HCT116 (cell line): Measurements from ENCODE around the gene IL20RB. TPM values are rescaled to one million over a fixed set of nuclear protein-coding genes. Genes with fewer than 3 reads are reported as not detected.

Source experiments
- ATAC-seq: fragments of 200-7000 bp; cut with Tn5 transposase; 2 replicates; pipeline ENCODE4 v1.9.1; 2020; ENCODE audit warnings: mild to moderate bottlenecking, moderate library complexity
- BruUV-seq: library from RNA; stranded (reverse); fragments of 400-500 nt; replicated peaks from 2 replicates; lab custom pipeline; 2021; lab: Mats Ljungman, UMichigan
- CTCF ChIA-PET: fragments of 300-600 bp; sonication (Branson Sonifier 250); formaldehyde crosslinking; loops from one replicate; lab custom pipeline; 2021; ENCODE audit warnings: antibody characterized with exemption; lab: Charles Lee
- POLR2A ChIA-PET: fragments of 300-600, 350-600 bp; sonication (Branson Sonifier 250); formaldehyde crosslinking; loops from one replicate; lab custom pipeline; 2021; ENCODE audit warnings: antibody characterized with exemption; lab: Charles Lee
- RAD21 ChIA-PET, 2 experiments: fragments of 300-600 bp; sonication (Branson Sonifier 250); formaldehyde crosslinking; loops; one replicate each; lab custom pipeline; 2023; ENCODE audit warnings: low total read pairs in 2 of 2; ENCODE audit not compliant: uncharacterized antibody in 2 of 2, unreplicated experiment in 2 of 2, low non-redundant PET in 1 of 2; lab: Charles Lee
- DNase-seq: peaks from one replicate; pipeline ENCODE4 v3.0.0-alpha.2; 2010; ENCODE audit warnings: low read depth, low spot score
- H2AFZ ChIP-seq: fragments of 200-600 bp; shearing (Covaris generic), sonication (generic); 2 replicates; pipeline ENCODE4 v1.6.1; 2017; ENCODE audit warnings: low read depth, mixed run types, mixed read lengths, antibody characterized with exemption, low read length; ENCODE audit not compliant: poor library complexity, severe bottlenecking
- H3K27ac ChIP-seq: 2 replicates; pipeline ENCODE4 v1.5.1; 2012; ENCODE audit warnings: low read depth, low read length
- H3K27me3 ChIP-seq: fragments of 200-600 bp; sonication (generic); 2 replicates; pipeline ENCODE4 v1.6.1; 2016; ENCODE audit warnings: mixed run types, low read length, mixed read lengths; ENCODE audit not compliant: insufficient read depth
- H3K36me3 ChIP-seq, 2 experiments: fragments of 200-500 bp in 1 of 2; fragments of 200-600 bp in 1 of 2; sonication (Bioruptor generic) in 1 of 2; sonication (generic) in 1 of 2; 2 replicates each; pipeline versions ENCODE4 v1.5.1 to v1.6.1; 2014 to 2016; ENCODE audit warnings: low read length in 2 of 2, inconsistent platforms in 1 of 2, mixed read lengths in 1 of 2, mixed run types in 1 of 2; ENCODE audit not compliant: insufficient read depth in 2 of 2, control insufficient read depth in 1 of 2
- H3K4me1 ChIP-seq, 2 experiments: fragments of 200-600 bp in 1 of 2; sonication (generic) in 1 of 2; 2 replicates each; pipeline versions ENCODE4 v1.5.1 to v1.6.1; 2012 to 2017; ENCODE audit warnings: low read length in 2 of 2, inconsistent platforms in 1 of 2, mild to moderate bottlenecking in 1 of 2, mixed read lengths in 1 of 2, mixed run types in 1 of 2, moderate library complexity in 1 of 2; ENCODE audit not compliant: insufficient read depth in 2 of 2, control insufficient read depth in 1 of 2
- H3K4me2 ChIP-seq: fragments of 200-600 bp; sonication (generic); 2 replicates; pipeline ENCODE4 v1.6.1; 2017; ENCODE audit warnings: mixed run types, low read length, mixed read lengths
- H3K4me3 ChIP-seq, 2 experiments: fragments of 200-600 bp in 1 of 2; sonication (generic) in 1 of 2; replicated peaks in 1 of 2; 2 replicates each; pipeline ENCODE4 v1.5.1; 2011 to 2016; ENCODE audit warnings: low read length in 2 of 2, control low read depth in 1 of 2, low read depth in 1 of 2, mild to moderate bottlenecking in 1 of 2, mixed read lengths in 1 of 2, mixed run types in 1 of 2
- H3K79me2 ChIP-seq: fragments of 200-600 bp; sonication (generic); 2 replicates; pipeline ENCODE4 v1.6.1; 2017; ENCODE audit warnings: mild to moderate bottlenecking, mixed run types, low read length, moderate library complexity, mixed read lengths; ENCODE audit not compliant: insufficient read depth
- H3K9ac ChIP-seq: fragments of 200-600 bp; sonication (generic); 2 replicates; pipeline ENCODE4 v1.6.1; 2016; ENCODE audit warnings: low read length, mixed read lengths
- H3K9me2 ChIP-seq: fragments of 200-600 bp; sonication (generic), shearing (Covaris generic); 2 replicates; pipeline ENCODE4 v1.6.1; 2017; ENCODE audit warnings: mixed run types, mild to moderate bottlenecking, moderate library complexity; ENCODE audit not compliant: insufficient read depth
- H3K9me3 ChIP-seq, 2 experiments: fragments of 200-500 bp in 1 of 2; fragments of 200-600 bp in 1 of 2; sonication (Bioruptor generic) in 1 of 2; sonication (generic) in 1 of 2; 2 replicates each; pipeline ENCODE4 v1.6.1; 2014 to 2017; ENCODE audit warnings: low read length in 2 of 2, mixed read lengths in 2 of 2, inconsistent platforms in 1 of 2, low read depth in 1 of 2, mild to moderate bottlenecking in 1 of 2, mixed run types in 1 of 2, moderate library complexity in 1 of 2; ENCODE audit not compliant: control insufficient read depth in 1 of 2, insufficient read depth in 1 of 2
- H4K20me1 ChIP-seq: fragments of 200-600 bp; sonication (generic), shearing (Covaris generic); 2 replicates; pipeline ENCODE4 v1.6.1; 2017; ENCODE audit warnings: mixed run types, mild to moderate bottlenecking, moderate library complexity; ENCODE audit not compliant: insufficient read depth
- CBX3 ChIP-seq: IDR thresholded peaks from 2 replicates; pipeline ENCODE4 v1.6.1; 2012; ENCODE audit warnings: low read depth
- EGR1 ChIP-seq: IDR thresholded peaks from 2 replicates; pipeline ENCODE4 v1.6.1; 2012; ENCODE audit warnings: low read depth
- ELF1 ChIP-seq: IDR thresholded peaks from 2 replicates; pipeline ENCODE4 v1.6.1; 2012; ENCODE audit warnings: low read depth, borderline replicate concordance
- EZH2phosphoT487 ChIP-seq: fragments of 200-600 bp; IDR thresholded peaks from 2 replicates; pipeline ENCODE4 v1.6.1; 2018; ENCODE audit warnings: antibody characterized with exemption, borderline replicate concordance
- FOSL1 ChIP-seq: IDR thresholded peaks from 2 replicates; pipeline ENCODE4 v1.6.1; 2012; ENCODE audit warnings: low read depth
- JUND ChIP-seq: IDR thresholded peaks from 2 replicates; pipeline ENCODE4 v1.6.1; 2012
- POLR2A ChIP-seq: IDR thresholded peaks from 2 replicates; pipeline ENCODE4 v1.7.0; 2011; ENCODE audit warnings: borderline replicate concordance; ENCODE audit not compliant: insufficient read depth, insufficient read length; ENCODE audit errors: extremely low read depth
- POLR2AphosphoS5 ChIP-seq: IDR thresholded peaks from 2 replicates; pipeline ENCODE4 v1.6.1; 2011; ENCODE audit warnings: mild to moderate bottlenecking, low read depth, low read length, moderate library complexity
- RAD21 ChIP-seq: IDR thresholded peaks from 2 replicates; pipeline ENCODE4 v1.6.1; 2012; ENCODE audit warnings: low read depth, mild to moderate bottlenecking
- SP1 ChIP-seq: IDR thresholded peaks from 2 replicates; pipeline ENCODE4 v1.6.1; 2012; ENCODE audit warnings: low read depth
- SRF ChIP-seq: IDR thresholded peaks from 2 replicates; pipeline ENCODE4 v1.6.1; 2012; ENCODE audit warnings: low read depth
- YY1 ChIP-seq: IDR thresholded peaks from 2 replicates; pipeline ENCODE4 v1.6.1; 2011; ENCODE audit warnings: low read length, low read depth, moderate library complexity, mild to moderate bottlenecking; ENCODE audit not compliant: insufficient replicate concordance; ENCODE audit errors: extremely low read depth
- ZFX ChIP-seq: fragments of 450-650 bp; IDR thresholded peaks from 2 replicates; pipeline ENCODE4 v1.6.1; 2017
- intact Hi-C: fragments of 100-400 bp; cut with micrococcal nuclease; formaldehyde crosslinking; loops from 2 replicates; pipeline ENCODE4 v1.10.0; 2022
- total RNA-seq: library from RNA; stranded (reverse); gene quantifications from one replicate; pipeline ENCODE4 v1.2.1, GENCODE V29; 2021; ENCODE audit not compliant: unreplicated experiment
- TF ChIP-seq, protein P1 (sequence below): IDR thresholded peaks from 2 replicates; pipeline ENCODE4 v1.6.1; 2012
- TF ChIP-seq, protein P2 (sequence below): IDR thresholded peaks from 2 replicates; pipeline ENCODE4 v1.6.1; 2012
- TF ChIP-seq, protein P3 (sequence below): IDR thresholded peaks from 2 replicates; pipeline ENCODE4 v1.6.1; 2012; ENCODE audit warnings: low read depth

IL20RB gene
- total RNA-seq, 1 experiment from 2014 or later, result 6.1 TPM

DNA sequence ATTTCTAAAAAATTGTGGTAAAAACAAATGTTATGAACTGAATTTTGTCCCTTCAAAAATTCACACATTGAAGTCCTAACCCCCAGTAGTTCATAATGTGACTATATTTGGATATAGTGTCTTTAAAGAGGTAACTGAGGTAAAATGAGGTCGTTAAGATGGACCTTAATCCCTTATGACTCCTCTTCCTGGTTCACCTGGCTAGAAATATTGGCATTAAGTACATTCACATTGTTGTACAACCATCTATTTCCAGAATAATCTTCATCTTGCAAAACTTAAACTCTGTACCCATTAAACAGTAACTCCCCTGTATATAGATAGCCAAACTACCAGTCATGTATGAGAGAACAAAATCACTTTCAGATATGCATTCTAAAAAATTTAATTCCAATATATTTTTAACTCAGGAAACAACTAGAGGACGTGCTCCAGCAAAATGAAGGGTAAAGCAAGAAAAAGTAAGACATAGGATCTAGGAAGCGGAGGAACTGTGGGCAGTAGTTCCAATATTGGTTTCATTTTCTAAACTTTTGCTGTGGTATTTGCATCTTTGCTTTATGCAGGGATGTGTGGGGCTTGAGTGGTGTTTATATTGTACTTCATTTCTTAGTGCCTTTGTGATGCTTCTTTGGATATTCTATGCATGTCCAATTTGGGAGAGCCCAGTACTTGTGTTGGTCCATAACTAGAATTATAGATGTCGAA is 36.7 kb upstream of the IL20RB start:
- no peaks in the 10 kb centered on the region for H4K20me1 ChIP-seq
- POLR2A ChIA-PET, result no interaction called here
- no peak for DNase-seq
- H3K4me2 ChIP-seq, result no peak overlapping the region
- TF ChIP-seq, protein P1, sequence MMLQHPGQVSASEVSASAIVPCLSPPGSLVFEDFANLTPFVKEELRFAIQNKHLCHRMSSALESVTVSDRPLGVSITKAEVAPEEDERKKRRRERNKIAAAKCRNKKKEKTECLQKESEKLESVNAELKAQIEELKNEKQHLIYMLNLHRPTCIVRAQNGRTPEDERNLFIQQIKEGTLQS, result no peak
- no peak for TF ChIP-seq POLR2AphosphoS5
- TF ChIP-seq, all 23 proteins: peak for 0
- no peak overlapping the region for H3K27ac ChIP-seq
- H3K4me1 ChIP-seq, result no peaks in the 10 kb centered on the region
- ChIA-PET CTCF (no interaction called here), RAD21 (no interaction called here)
- no peaks in the 10 kb centered on the region for H3K9me2 ChIP-seq
- no peak overlapping the region for H2AFZ ChIP-seq
- no peak overlapping the region for H3K4me3 ChIP-seq
- no TSS peak for BruUV-seq
- peaks cover 81% of the 10 kb centered on the region for H3K79me2 ChIP-seq
- H3K9me3 ChIP-seq, result no peaks in the 10 kb centered on the region
- no peak overlapping the region for H3K9ac ChIP-seq
- intact Hi-C loops, result no loop called here
- no peaks in the 10 kb centered on the region for H3K27me3 ChIP-seq
- ATAC-seq, result no peak
- no peaks in the 10 kb centered on the region for H3K36me3 ChIP-seq

DNA sequence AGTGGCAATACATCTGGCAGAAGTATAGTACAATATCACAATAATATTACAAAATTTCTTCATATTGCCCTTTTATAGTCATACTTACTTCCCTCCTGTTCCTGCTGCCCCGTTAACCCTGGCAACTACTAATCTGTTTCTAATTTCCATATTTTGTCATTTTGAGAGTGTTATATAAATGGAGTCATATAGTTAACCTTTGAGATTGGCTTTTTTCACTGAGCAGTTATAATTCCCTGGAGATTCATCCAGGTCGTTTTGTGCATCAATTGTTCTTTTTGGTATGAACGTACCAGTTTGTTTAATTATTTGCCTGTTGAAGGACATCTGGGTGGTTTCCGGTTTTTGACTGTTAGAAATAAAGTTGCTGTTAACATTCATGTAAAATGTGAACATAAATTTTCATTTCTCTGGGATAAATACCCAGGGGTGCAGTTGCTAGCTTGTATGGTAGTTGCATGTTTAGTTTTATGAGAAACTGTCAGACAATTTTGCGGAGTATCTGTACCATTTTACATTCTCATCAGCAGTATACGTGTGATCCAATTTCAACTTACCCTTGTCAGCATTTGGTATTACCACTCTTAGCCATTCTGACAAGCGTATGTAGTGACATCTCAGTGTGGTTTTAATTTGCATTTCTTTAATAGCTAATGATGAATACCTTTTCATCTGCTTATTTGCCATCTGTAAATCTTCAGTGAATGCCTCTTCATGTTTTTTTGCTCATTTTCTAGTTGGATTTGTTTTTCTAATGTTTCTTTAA is 32.2 kb upstream of the IL20RB start:
- no peak overlapping the region for H2AFZ ChIP-seq
- peaks cover 0 to 9% of the 10 kb centered on the region in 2 experiments; a peak in 1 of 4 replicates for H3K36me3 ChIP-seq
- H3K9me3 ChIP-seq, result no peaks in the 10 kb centered on the region
- H3K9me2 ChIP-seq, result no peaks in the 10 kb centered on the region
- H3K4me3 ChIP-seq, result no peak overlapping the region
- no peaks in the 10 kb centered on the region for H3K27me3 ChIP-seq
- intact Hi-C loops, result no loop called here
- BruUV-seq, result no TSS peak
- POLR2A ChIA-PET, result interaction anchor here (0.9 kb wide), 1 partner anchor 64 kb away, joined by 3 read pairs; the partner anchor contains the start of gene NCK1
- H3K79me2 ChIP-seq, result peaks cover 53% of the 10 kb centered on the region
- H3K4me1 ChIP-seq, result peaks cover 0 to 5% of the 10 kb centered on the region in 2 experiments; a peak in 1 of 4 replicates
- no peaks in the 10 kb centered on the region for H4K20me1 ChIP-seq
- H3K9ac ChIP-seq, result no peak overlapping the region
- no peak overlapping the region for H3K27ac ChIP-seq
- no peak overlapping the region for H3K4me2 ChIP-seq
- RAD21 ChIA-PET, result no interaction called here
- CTCF ChIA-PET, result no interaction called here
- ATAC-seq, result no peak
- no peak for DNase-seq
- TF ChIP-seq, protein P2, sequence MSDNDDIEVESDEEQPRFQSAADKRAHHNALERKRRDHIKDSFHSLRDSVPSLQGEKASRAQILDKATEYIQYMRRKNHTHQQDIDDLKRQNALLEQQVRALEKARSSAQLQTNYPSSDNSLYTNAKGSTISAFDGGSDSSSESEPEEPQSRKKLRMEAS, result no peak
- TF ChIP-seq EZH2phosphoT487, result no peak
- no peak for TF ChIP-seq JUND
- no peak for TF ChIP-seq SP1
- TF ChIP-seq POLR2AphosphoS5, result no peak
- TF ChIP-seq YY1, result no peak
- no peak for TF ChIP-seq RAD21
- TF ChIP-seq, protein P3, sequence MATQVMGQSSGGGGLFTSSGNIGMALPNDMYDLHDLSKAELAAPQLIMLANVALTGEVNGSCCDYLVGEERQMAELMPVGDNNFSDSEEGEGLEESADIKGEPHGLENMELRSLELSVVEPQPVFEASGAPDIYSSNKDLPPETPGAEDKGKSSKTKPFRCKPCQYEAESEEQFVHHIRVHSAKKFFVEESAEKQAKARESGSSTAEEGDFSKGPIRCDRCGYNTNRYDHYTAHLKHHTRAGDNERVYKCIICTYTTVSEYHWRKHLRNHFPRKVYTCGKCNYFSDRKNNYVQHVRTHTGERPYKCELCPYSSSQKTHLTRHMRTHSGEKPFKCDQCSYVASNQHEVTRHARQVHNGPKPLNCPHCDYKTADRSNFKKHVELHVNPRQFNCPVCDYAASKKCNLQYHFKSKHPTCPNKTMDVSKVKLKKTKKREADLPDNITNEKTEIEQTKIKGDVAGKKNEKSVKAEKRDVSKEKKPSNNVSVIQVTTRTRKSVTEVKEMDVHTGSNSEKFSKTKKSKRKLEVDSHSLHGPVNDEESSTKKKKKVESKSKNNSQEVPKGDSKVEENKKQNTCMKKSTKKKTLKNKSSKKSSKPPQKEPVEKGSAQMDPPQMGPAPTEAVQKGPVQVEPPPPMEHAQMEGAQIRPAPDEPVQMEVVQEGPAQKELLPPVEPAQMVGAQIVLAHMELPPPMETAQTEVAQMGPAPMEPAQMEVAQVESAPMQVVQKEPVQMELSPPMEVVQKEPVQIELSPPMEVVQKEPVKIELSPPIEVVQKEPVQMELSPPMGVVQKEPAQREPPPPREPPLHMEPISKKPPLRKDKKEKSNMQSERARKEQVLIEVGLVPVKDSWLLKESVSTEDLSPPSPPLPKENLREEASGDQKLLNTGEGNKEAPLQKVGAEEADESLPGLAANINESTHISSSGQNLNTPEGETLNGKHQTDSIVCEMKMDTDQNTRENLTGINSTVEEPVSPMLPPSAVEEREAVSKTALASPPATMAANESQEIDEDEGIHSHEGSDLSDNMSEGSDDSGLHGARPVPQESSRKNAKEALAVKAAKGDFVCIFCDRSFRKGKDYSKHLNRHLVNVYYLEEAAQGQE, result no peak
- TF ChIP-seq POLR2A, result no peak
- TF ChIP-seq ELF1, result no peak
- TF ChIP-seq SRF, result no peak
- TF ChIP-seq CBX3, result no peak
- no peak for TF ChIP-seq ZFX
- no peak for TF ChIP-seq FOSL1
- TF ChIP-seq EGR1, result no peak
